ENCODE data around the gene CTNNAL1.
"Not testable (repeated sequence)": the region's sequence is repeated elsewhere in the genome, so short reads cannot be mapped to it uniquely, and the experiment has no call there.

CTNNAL1 gene

DNA sequence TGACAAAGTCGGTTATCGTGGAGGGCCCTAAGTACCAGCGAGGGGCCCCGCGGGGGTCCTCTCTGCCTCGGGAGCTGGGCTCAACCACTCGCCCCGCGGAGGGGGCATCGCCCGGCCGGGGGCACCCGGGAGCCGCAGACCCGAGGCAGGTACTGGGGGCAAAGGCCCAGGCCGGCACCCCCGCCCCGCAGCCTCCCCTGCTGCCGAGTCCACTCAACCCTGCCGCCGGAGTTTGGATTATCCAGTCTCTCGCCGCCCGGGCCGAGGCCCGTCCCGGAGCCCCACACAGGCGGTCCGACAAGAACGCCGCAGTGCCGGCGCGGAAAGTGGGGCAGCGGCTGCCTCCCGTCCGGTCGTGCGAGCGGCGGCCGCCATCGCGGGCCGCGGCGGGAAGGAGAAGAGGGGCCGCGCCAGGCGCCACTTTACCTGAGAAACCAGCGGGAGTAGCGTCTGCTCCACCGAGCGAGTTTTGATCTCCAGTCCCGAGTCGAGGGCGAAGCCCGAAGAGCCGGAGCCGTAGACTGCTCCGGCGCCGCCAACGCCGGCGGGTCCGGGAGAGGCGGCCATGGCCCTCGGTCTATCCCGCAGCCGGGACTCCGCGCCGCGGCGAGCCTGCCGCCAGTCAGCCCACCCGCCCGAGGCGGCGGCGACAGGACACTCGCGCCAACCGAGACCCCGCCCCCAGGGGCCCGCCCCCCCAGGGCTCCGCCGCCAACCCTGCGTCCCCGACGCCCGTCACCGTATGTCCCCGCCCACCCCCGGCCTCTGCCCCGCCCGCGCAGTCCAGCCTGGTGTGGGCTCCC, at the start of gene CTNNAL1:
Gene CTNNAL1 (minus strand): TSS at position 624 of the 803 bp plus-strand sequence. CDS start 57 bp downstream, at position 567.
- H3K27ac ChIP-seq (ENCODE audit: low read length), result peak within 1 kb of the TSS; percentile 80
- H3K9me3 ChIP-seq (ENCODE audit: control insufficient read depth in 2 of 2, low read length in 2 of 2), result no peaks in the 10 kb centered on the region
- H3K4me1 ChIP-seq (ENCODE audit: control insufficient read depth, insufficient read depth, low read length), result peaks cover 16% of the 10 kb centered on the region
- H3K36me3 ChIP-seq (ENCODE audit: control insufficient read depth in 2 of 2, insufficient read depth in 2 of 2, low read length in 2 of 2), result peaks cover 0 to 8% of the 10 kb centered on the region in 2 donors
- peak within 1 kb of the TSS; percentile 53 to 85 for H3K4me3 ChIP-seq (ENCODE audit: low read length in 2 of 2)
- no peaks in the 10 kb centered on the region for H3K27me3 ChIP-seq (ENCODE audit: control insufficient read depth in 1 of 2, insufficient read depth in 2 of 2, low read length in 2 of 2)
- peak within 1 kb of the TSS; percentile 72 to 81 for H3K9ac ChIP-seq (ENCODE audit: low read length in 2 of 2)

- Histone ChIP-seq H3K27ac (ENCODE audit: low read length) (no peak overlapping the region), H3K36me3 (ENCODE audit: control insufficient read depth in 2 of 2, insufficient read depth in 2 of 2, low read length in 2 of 2) (peaks cover 33 to 35% of the 10 kb centered on the region in 2 donors), H3K4me3 (ENCODE audit: low read length in 2 of 2) (no peak overlapping the region), H3K9me3 (ENCODE audit: control insufficient read depth in 2 of 2, low read length in 2 of 2) (no peaks in the 10 kb centered on the region), H3K9ac (ENCODE audit: low read length in 2 of 2) (no peak overlapping the region), H3K4me1 (ENCODE audit: control insufficient read depth, insufficient read depth, low read length) (no peaks in the 10 kb centered on the region), H3K27me3 (ENCODE audit: control insufficient read depth in 1 of 2, insufficient read depth in 2 of 2, low read length in 2 of 2) (no peaks in the 10 kb centered on the region)
Observed at GRCh38 chr9:109062543-109062942, 49.2 kb upstream of the CTNNAL1 start.

DNA sequence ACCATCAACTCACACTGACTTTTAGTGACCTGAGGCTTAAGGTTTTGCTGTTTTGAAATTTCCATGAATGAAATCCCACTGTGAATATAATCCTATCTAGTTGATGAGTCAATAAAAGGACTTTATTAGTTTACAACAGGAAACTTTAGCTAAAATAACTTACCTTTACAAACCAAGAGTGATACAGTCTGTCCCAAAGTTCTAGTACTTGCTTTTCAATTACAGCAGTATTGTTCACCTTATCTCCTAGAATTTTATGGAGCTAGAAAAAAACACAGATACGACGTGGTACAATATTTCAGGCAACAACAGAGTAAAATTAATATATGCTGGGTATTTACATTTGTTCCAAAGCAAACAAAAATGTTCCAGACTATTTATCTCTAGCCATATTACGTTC, 46.9 kb upstream of the CTNNAL1 start:
- Histone ChIP-seq H3K36me3 (ENCODE audit: control insufficient read depth in 2 of 2, insufficient read depth in 2 of 2, low read length in 2 of 2) (peaks cover 39 to 42% of the 10 kb centered on the region in 2 donors), H3K27me3 (ENCODE audit: control insufficient read depth in 1 of 2, insufficient read depth in 2 of 2, low read length in 2 of 2) (no peaks in the 10 kb centered on the region), H3K9me3 (ENCODE audit: control insufficient read depth in 2 of 2, low read length in 2 of 2) (no peaks in the 10 kb centered on the region), H3K9ac (ENCODE audit: low read length in 2 of 2) (no peak overlapping the region), H3K4me1 (ENCODE audit: control insufficient read depth, insufficient read depth, low read length) (no peaks in the 10 kb centered on the region), H3K27ac (ENCODE audit: low read length) (no peak overlapping the region), H3K4me3 (ENCODE audit: low read length in 2 of 2) (no peak overlapping the region)

GRCh38 chr9:109053121-109053520, 39.8 kb upstream of the CTNNAL1 start:
- H3K4me3 ChIP-seq (ENCODE audit: low read length in 2 of 2); H3K9ac ChIP-seq (ENCODE audit: low read length in 2 of 2); H3K27ac ChIP-seq (ENCODE audit: low read length); H3K4me1 ChIP-seq (ENCODE audit: control insufficient read depth, insufficient read depth, low read length); H3K27me3 ChIP-seq (ENCODE audit: control insufficient read depth in 1 of 2, insufficient read depth in 2 of 2, low read length in 2 of 2); H3K9me3 ChIP-seq (ENCODE audit: control insufficient read depth in 2 of 2, low read length in 2 of 2): not testable (repeated sequence)
- H3K36me3 ChIP-seq (ENCODE audit: control insufficient read depth in 2 of 2, insufficient read depth in 2 of 2, low read length in 2 of 2), result peaks cover 52 to 53% of the 10 kb centered on the region in 2 donors

DNA sequence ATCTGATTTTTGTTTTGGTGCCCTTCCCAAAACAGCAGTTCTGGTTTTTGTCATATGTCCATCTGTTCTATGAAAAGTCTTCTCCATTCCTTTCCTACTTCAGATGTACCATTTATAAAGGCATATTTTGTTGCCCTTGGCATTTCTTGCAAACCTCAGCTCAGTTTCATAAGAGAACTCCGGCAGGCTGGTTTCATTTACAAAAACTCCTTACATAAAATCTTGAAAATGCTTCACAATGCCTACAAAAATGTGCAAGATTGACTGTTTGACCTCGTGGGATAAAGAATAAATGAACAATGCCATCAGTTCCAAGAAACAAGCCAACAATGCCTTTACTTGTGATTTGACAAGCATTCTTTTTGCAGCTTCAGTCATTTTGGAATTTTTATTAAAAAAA, 39.1 kb upstream of the CTNNAL1 start:
- Histone ChIP-seq H3K9me3 (ENCODE audit: control insufficient read depth in 2 of 2, low read length in 2 of 2) (no peaks in the 10 kb centered on the region), H3K27me3 (ENCODE audit: control insufficient read depth in 1 of 2, insufficient read depth in 2 of 2, low read length in 2 of 2) (no peaks in the 10 kb centered on the region), H3K4me1 (ENCODE audit: control insufficient read depth, insufficient read depth, low read length) (no peaks in the 10 kb centered on the region), H3K9ac (ENCODE audit: low read length in 2 of 2) (no peak overlapping the region), H3K36me3 (ENCODE audit: control insufficient read depth in 2 of 2, insufficient read depth in 2 of 2, low read length in 2 of 2) (peaks cover 58 to 59% of the 10 kb centered on the region in 2 donors), H3K4me3 (ENCODE audit: low read length in 2 of 2) (no peak overlapping the region), H3K27ac (ENCODE audit: low read length) (no peak overlapping the region)

- H3K27me3 ChIP-seq (ENCODE audit: control insufficient read depth in 1 of 2, insufficient read depth in 2 of 2, low read length in 2 of 2), result no peaks in the 10 kb centered on the region
- no peak overlapping the region for H3K4me3 ChIP-seq (ENCODE audit: low read length in 2 of 2)
- no peak overlapping the region for H3K27ac ChIP-seq (ENCODE audit: low read length)
- peaks cover 57 to 60% of the 10 kb centered on the region in 2 donors for H3K36me3 ChIP-seq (ENCODE audit: control insufficient read depth in 2 of 2, insufficient read depth in 2 of 2, low read length in 2 of 2)
- no peak overlapping the region for H3K9ac ChIP-seq (ENCODE audit: low read length in 2 of 2)
- H3K4me1 ChIP-seq (ENCODE audit: control insufficient read depth, insufficient read depth, low read length), result no peaks in the 10 kb centered on the region
- no peaks in the 10 kb centered on the region for H3K9me3 ChIP-seq (ENCODE audit: control insufficient read depth in 2 of 2, low read length in 2 of 2)
Observed at GRCh38 chr9:109051733-109052132, 38.4 kb upstream of the CTNNAL1 start.

DNA sequence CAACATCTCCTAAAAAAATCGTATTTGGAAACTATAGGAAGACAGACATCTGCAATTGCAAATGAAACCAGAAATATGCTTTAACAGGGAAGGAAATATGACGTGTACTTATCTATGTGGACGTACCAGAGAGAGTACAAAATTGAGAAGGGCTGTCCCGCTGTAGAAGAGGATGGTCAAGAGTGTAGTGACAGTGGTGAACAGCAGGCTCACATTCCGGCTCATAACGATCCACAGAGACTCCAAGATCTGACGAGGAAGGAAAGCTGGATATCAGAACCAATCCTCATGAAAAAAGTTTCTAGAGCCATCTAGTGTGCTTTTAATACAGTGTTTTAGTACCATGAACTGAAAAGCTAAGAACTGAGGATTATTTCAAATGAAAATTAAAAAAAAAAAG, 37.1 kb upstream of the CTNNAL1 start:
- Histone ChIP-seq H3K27ac (ENCODE audit: low read length) (no peak overlapping the region), H3K36me3 (ENCODE audit: control insufficient read depth in 2 of 2, insufficient read depth in 2 of 2, low read length in 2 of 2) (peaks cover 57 to 62% of the 10 kb centered on the region in 2 donors), H3K9ac (ENCODE audit: low read length in 2 of 2) (no peak overlapping the region), H3K4me1 (ENCODE audit: control insufficient read depth, insufficient read depth, low read length) (no peaks in the 10 kb centered on the region), H3K4me3 (ENCODE audit: low read length in 2 of 2) (no peak overlapping the region), H3K27me3 (ENCODE audit: control insufficient read depth in 1 of 2, insufficient read depth in 2 of 2, low read length in 2 of 2) (no peaks in the 10 kb centered on the region), H3K9me3 (ENCODE audit: control insufficient read depth in 2 of 2, low read length in 2 of 2) (no peaks in the 10 kb centered on the region)

DNA sequence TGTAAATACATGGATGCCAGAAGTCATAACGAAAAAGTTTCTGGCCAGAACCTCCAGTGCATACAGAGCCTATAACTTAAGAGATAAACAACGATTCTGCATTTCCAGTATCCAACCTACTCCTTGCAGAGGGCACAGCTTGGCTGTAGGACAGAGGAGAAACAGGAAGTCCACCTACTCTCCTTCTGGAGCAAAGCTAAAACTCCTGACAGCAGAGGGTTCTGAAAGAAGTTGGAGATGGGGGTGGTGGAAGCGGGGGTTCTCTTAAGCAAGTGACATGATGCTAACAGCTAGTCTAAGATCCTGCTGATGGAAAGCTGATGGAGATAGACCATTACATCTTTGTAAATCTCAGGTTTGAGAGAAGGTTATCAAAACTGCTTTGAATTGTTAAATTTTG, 35.5 kb upstream of the CTNNAL1 start:
- Histone ChIP-seq H3K4me1 (ENCODE audit: control insufficient read depth, insufficient read depth, low read length) (no peaks in the 10 kb centered on the region), H3K36me3 (ENCODE audit: control insufficient read depth in 2 of 2, insufficient read depth in 2 of 2, low read length in 2 of 2) (peaks cover 55 to 69% of the 10 kb centered on the region in 2 donors), H3K27ac (ENCODE audit: low read length) (no peak overlapping the region), H3K9me3 (ENCODE audit: control insufficient read depth in 2 of 2, low read length in 2 of 2) (no peaks in the 10 kb centered on the region), H3K27me3 (ENCODE audit: control insufficient read depth in 1 of 2, insufficient read depth in 2 of 2, low read length in 2 of 2) (no peaks in the 10 kb centered on the region), H3K4me3 (ENCODE audit: low read length in 2 of 2) (no peak overlapping the region), H3K9ac (ENCODE audit: low read length in 2 of 2) (no peak overlapping the region)

GRCh38 chr9:109047259-109047658, 34.0 kb upstream of the CTNNAL1 start:
- Histone ChIP-seq H3K4me1 (ENCODE audit: control insufficient read depth, insufficient read depth, low read length) (no peaks in the 10 kb centered on the region), H3K27ac (ENCODE audit: low read length) (no peak overlapping the region), H3K36me3 (ENCODE audit: control insufficient read depth in 2 of 2, insufficient read depth in 2 of 2, low read length in 2 of 2) (peaks cover 54 to 64% of the 10 kb centered on the region in 2 donors), H3K4me3 (ENCODE audit: low read length in 2 of 2) (no peak overlapping the region), H3K27me3 (ENCODE audit: control insufficient read depth in 1 of 2, insufficient read depth in 2 of 2, low read length in 2 of 2) (no peaks in the 10 kb centered on the region), H3K9ac (ENCODE audit: low read length in 2 of 2) (no peak overlapping the region), H3K9me3 (ENCODE audit: control insufficient read depth in 2 of 2, low read length in 2 of 2) (no peaks in the 10 kb centered on the region)

DNA sequence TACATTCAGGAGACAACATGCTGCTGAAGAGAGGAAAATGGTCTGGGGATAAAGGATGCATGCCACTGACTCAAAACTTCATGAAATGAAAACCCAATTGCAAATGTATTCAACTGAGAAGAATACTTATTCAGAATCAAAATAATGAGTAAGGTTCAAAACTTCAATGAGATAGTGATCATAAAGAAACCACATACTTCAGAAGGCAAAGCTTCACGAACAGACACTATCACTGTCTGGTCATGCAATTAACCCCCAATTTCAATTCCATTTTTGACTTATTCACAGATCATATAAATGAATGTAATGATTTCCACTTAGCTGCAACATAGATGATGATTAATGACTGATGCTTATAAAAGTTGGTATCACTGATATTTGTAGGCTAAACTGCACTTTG, 33.0 kb upstream of the CTNNAL1 start:
- Histone ChIP-seq H3K27me3 (ENCODE audit: control insufficient read depth in 1 of 2, insufficient read depth in 2 of 2, low read length in 2 of 2) (no peaks in the 10 kb centered on the region), H3K9me3 (ENCODE audit: control insufficient read depth in 2 of 2, low read length in 2 of 2) (no peaks in the 10 kb centered on the region), H3K4me1 (ENCODE audit: control insufficient read depth, insufficient read depth, low read length) (no peaks in the 10 kb centered on the region), H3K4me3 (ENCODE audit: low read length in 2 of 2) (no peak overlapping the region), H3K36me3 (ENCODE audit: control insufficient read depth in 2 of 2, insufficient read depth in 2 of 2, low read length in 2 of 2) (peaks cover 53 to 63% of the 10 kb centered on the region in 2 donors), H3K27ac (ENCODE audit: low read length) (no peak overlapping the region), H3K9ac (ENCODE audit: low read length in 2 of 2) (no peak overlapping the region)

- Histone ChIP-seq H3K9ac (ENCODE audit: low read length in 2 of 2) (no peak overlapping the region), H3K27ac (ENCODE audit: low read length) (no peak overlapping the region), H3K4me1 (ENCODE audit: control insufficient read depth, insufficient read depth, low read length) (no peaks in the 10 kb centered on the region), H3K4me3 (ENCODE audit: low read length in 2 of 2) (no peak overlapping the region), H3K9me3 (ENCODE audit: control insufficient read depth in 2 of 2, low read length in 2 of 2) (no peaks in the 10 kb centered on the region), H3K36me3 (ENCODE audit: control insufficient read depth in 2 of 2, insufficient read depth in 2 of 2, low read length in 2 of 2) (peaks cover 42 to 46% of the 10 kb centered on the region in 2 donors), H3K27me3 (ENCODE audit: control insufficient read depth in 1 of 2, insufficient read depth in 2 of 2, low read length in 2 of 2) (no peaks in the 10 kb centered on the region)
Observed at GRCh38 chr9:109043578-109043977, 30.3 kb upstream of the CTNNAL1 start.
